NCI-H2227 treated with DMSO at 0.1 percent for 48 hours (cell line): ENCODE results near the gene LPP.

ENCODE experiments used
- DNase-seq: peaks from one replicate; lab custom pipeline; 2025; lab: John Stamatoyannopoulos, UW

LPP gene

GRCh38 chr3:188918093-188918492, 764.1 kb downstream of the LPP start:
- DNase-seq: no peak

DNA sequence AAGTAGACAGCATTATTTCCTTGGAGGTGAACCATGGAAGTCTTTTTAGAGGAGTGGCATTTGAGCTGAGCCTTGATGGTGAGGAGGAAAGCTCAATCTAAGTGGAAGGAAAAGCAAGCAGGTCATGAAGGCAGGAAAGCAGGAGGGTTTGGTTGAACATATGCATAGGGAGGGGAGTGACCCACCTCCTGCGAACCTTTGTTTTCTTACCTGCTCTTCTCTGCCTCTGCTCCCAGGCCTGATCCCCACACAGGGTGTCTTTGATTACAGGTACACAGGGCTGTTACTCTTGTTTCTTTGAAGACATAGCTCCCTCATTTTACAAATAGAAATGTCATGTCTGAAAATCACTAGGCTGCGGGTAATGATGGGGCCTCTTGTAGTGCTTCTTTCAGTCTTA, 769.7 kb downstream of the LPP start:
- no peak for DNase-seq

DNA sequence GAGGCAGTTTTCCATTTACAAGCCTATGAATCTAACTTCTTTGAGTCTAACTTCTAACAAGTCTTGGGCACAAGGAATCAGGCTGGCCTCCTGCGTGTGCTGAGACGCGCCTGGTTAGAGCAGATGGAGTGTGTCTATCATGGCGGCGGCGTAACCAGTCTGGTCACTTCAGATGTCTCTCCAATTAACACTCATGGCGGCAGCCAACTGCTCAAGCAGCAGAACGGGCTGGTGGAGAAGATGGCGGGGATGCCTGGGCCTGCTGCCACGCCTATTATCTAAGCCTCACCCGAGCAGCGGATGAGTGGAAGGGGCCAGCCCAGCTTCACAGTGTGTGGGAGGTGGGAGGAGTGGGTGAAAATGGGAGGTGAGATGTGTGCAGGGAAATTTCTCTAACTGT, 771.4 kb downstream of the LPP start:
- DNase-seq: no peak

- no peak for DNase-seq
These were observed 772.2 kb downstream of the LPP start for GRCh38 chr3:188926111-188926510.

DNA sequence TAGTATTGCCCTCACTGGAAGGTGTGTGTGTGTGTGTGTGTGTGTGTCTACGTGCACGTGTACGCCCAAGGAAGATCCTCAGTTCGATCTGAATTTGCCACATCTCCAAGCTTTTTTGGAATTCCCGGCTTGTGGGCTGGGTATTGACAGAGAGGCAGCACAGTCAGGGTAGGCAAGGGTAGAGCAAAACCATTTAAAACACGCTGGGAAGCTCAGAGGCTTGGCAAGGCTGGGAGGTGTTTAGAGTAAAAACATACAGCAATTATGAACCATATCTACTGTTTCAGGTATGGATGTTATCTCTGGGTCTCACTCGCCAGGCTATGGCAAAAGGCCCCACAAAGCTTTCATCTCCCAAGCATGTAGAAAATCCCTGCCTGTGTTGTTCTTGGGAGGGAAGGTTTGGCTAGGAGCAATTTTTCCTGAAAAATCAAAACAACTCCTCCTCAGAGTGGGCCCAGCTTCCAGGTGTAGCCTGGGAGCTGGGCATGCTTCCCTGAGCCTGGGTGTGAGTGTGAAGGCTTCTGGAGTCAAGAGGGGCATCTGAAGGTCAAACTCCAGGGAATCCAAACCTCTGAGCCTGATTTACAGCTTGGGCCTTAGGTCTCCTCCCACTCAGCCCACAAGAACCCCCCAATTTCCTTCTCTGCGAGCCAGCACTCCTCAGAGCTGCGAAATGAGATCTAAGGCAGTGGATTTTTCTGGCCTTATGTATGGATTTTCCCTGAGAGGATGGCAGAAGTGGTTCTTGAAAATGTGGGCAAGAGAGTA, 773.0 kb downstream of the LPP start:
- DNase-seq: no peak

DNA sequence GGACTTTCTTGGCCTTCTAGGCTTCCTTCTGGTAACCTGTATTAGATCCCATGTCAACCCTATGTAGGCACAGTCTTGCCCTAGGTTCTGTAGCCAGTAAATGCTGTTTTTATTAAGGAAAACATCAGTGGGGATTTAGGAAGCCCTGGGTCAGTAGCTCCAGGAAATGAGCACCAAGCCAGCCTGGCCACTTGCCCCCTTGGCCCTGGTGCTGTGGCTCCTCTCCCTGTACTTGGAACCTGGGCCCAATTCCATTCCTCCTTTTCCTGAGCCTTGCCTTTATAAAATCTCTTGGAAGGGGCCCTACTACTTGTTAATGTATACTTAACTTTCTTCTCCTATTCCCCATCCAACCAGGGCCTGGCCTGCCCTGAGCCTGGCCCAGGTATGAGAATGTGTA, 774.0 kb downstream of the LPP start:
- no peak for DNase-seq

DNA sequence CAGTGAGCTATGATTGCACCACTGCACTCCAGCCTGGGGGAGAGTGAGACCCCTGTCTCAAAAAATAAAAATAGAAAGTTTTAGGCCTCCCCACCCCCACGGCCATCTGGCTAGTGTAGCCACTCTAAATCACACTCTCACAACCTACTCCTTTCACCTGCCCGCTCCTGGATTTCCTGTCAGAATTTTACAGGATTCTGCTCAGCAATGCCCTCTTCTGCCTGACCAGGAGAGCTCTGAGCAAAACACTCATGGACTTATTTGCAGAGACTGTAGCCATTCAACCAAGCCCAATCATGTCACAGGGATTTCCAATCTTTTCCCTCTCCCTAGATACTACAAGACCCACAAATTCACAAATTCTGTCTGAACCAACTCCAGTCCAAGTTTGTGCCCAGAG, 775.2 kb downstream of the LPP start:
- no peak for DNase-seq

DNA sequence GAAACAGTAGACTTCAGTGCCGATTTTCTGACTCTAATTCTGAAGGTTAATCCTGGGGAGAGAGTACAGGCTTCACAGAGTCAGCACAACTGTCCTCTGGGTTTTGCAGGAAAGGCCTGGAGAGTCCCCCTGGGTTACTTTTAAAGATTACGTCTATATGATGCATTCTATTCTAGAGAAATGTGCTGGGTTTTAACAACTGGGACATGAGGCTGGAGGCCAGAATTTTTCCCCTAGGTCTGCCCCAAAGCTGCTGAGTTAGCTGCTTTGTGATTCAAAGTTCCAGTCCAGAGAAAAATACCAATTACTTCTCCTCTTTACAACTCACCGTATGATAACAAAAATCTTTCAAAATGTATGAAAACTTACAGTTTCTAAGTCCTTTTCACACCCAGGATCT, 777.1 kb downstream of the LPP start:
- DNase-seq: no peak

GRCh38 chr3:188931531-188931930, 777.6 kb downstream of the LPP start:
- no peak for DNase-seq

DNA sequence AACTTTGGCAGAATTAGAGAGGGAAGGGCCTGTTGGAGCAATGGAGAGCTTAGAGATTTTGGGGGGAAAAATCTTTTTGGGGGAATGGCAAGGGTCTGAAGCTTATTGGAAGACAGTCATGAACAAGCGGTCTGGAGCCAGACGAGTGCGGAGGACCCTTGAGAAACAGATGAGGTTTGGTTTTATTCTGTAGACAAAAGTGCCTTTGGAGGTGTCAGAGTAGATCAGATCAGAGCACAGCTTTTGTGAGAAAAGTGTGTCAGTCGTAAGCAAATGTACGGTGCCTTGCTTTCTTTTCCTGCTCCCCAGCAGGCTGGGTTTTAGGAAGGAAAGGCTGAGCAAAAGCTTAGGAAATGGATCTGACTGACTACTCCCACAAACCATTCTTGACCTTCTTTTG, 781.0 kb downstream of the LPP start:
- no peak for DNase-seq

GRCh38 chr3:188936597-188937107, 782.7 kb downstream of the LPP start:
- DNase-seq: no peak

DNA sequence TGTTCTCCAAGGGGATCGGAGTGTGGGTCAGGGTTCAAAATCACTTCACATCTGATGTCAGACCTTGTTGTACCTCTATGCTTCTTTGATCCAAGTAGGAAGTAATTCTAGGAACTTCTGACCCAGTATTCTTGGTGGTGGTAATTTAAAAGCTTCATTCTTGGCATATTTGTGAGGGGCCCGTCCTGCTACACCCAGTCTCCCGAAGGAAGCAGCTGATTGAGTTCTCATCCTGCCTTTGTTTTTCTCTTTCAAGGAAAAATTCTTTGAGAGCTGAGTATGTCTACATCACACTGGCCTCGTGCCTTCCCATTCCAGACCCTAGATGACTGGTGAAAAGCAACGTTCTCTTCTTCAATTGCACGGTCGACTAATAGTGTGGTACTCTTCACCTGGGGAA, 783.4 kb downstream of the LPP start:
- DNase-seq: no peak

- no peak for DNase-seq
These were observed 785.0 kb downstream of the LPP start for GRCh38 chr3:188938999-188939398.

- DNase-seq: no peak
These were observed 786.0 kb downstream of the LPP start for GRCh38 chr3:188939814-188940572.
